PC-9 (cell line): ENCODE data around the gene RNF40.

Experiments used
- CTCF ChIP-seq: fragments of 200-600 bp; sonication (generic); conservative IDR thresholded peaks from 2 replicates; pipeline ENCODE4 v1.6.1; 2017; ENCODE audit warnings: mixed run types, antibody characterized with exemption, mild to moderate bottlenecking, moderate library complexity
- EZH2 ChIP-seq: fragments of 200-600 bp; sonication (generic); IDR thresholded peaks from 2 replicates; pipeline ENCODE4 v1.8.0; 2017; ENCODE audit warnings: antibody characterized with exemption, low read depth

GRCh38 chr16:30797670-30798309 is 35.7 kb downstream of the RNF40 start:
- TF ChIP-seq EZH2 (no peak), CTCF (no peak; the same call in 1 of the 2 replicates)
